Thymus (tissue), 11 donors: ENCODE data around the gene AFAP1. TPM values are rescaled to one million over a fixed set of nuclear protein-coding genes. Genes with fewer than 3 reads are reported as not detected.

Experiments
- DNase-seq, 9 donors: peaks; one replicate each; pipeline ENCODE4 v3.0.0-alpha.2; 2013; ENCODE audit warnings: low spot score in 9 of 9, low read depth in 6 of 9, missing footprints in 1 of 9
- H3K27ac ChIP-seq, 2 donors: one replicate each; pipeline ENCODE4 v1.5.1; 2013; ENCODE audit warnings: control low read depth in 1 of 2, low read depth in 1 of 2, low read length in 1 of 2, mild to moderate bottlenecking in 1 of 2, moderate library complexity in 1 of 2
- H3K27me3 ChIP-seq, 2 donors: one replicate each; pipeline ENCODE4 v1.5.1; 2013; ENCODE audit warnings: low read length in 1 of 2; ENCODE audit not compliant: control insufficient read depth in 2 of 2, insufficient read depth in 1 of 2
- H3K36me3 ChIP-seq, 2 donors: one replicate each; pipeline ENCODE4 v1.5.1; 2013; ENCODE audit warnings: low read length in 1 of 2, mild to moderate bottlenecking in 1 of 2, moderate library complexity in 1 of 2; ENCODE audit not compliant: control insufficient read depth in 2 of 2, insufficient read depth in 2 of 2
- H3K4me1 ChIP-seq, 2 donors: one replicate each; pipeline ENCODE4 v1.5.1; 2013; ENCODE audit warnings: low read length in 2 of 2; ENCODE audit not compliant: control insufficient read depth in 2 of 2, insufficient read depth in 2 of 2
- H3K4me3 ChIP-seq, 2 donors: one replicate each; pipeline ENCODE4 v1.5.1; 2013; ENCODE audit warnings: low read length in 2 of 2, control low read depth in 1 of 2, mild to moderate bottlenecking in 1 of 2
- H3K9me3 ChIP-seq, 2 donors: one replicate each; pipeline ENCODE4 v1.5.1; 2013; ENCODE audit warnings: low read length in 1 of 2, mild to moderate bottlenecking in 1 of 2; ENCODE audit not compliant: control insufficient read depth in 2 of 2, insufficient read depth in 1 of 2
- WGBS: extraction: QIAGEN DNeasy Blood & Tissue Kit; methylation state at CpG from one replicate; pipeline ENCODE4 v1.1.7; 2013; 5-methylcytosine and 5-hydroxymethylcytosine counted together
- polyA plus RNA-seq: library from polyadenylated mRNA; stranded (reverse); fragments of 200-250 nt; gene quantifications from one replicate; pipeline ENCODE4 v1.2.3, GENCODE V29; 2013
- total RNA-seq: library from RNA; stranded (reverse); fragments of 120-200 nt; gene quantifications from one replicate; pipeline ENCODE4 v1.2.4, GENCODE V29; 2013
- donor health status: healthy.

Gene AFAP1
- total and polyA plus RNA-seq, 2 donors = 3.2 to 4.5 TPM

GRCh38 chr4:7812921-7813320, 126.7 kb downstream of the AFAP1 start:
- 94% methylated on average over 5 of the region's 5 CpGs for WGBS
- H3K27ac ChIP-seq = no peak overlapping the region
- no peaks in the 10 kb centered on the region for H3K4me1 ChIP-seq

GRCh38 chr4:7812231-7812857, 127.3 kb downstream of the AFAP1 start:
- no peak overlapping the region for H3K4me3 ChIP-seq

More at GRCh38 chr4:7812921-7813320, 126.7 kb downstream of the AFAP1 start:
- Histone ChIP-seq H3K36me3 (no peaks in the 10 kb centered on the region), H3K9me3 (no peaks in the 10 kb centered on the region), H3K27me3 (no peaks in the 10 kb centered on the region), H3K4me3 (no peak overlapping the region)
- DNase-seq = no peak

GRCh38 chr4:7811536-7812191, 128.0 kb downstream of the AFAP1 start:
- Histone ChIP-seq H3K27ac (peak overlapping the region in 1 of 2 donors; percentile 32), H3K4me1 (no peaks in the 10 kb centered on the region), H3K9me3 (no peaks in the 10 kb centered on the region), H3K4me3 (no peak overlapping the region), H3K36me3 (no peaks in the 10 kb centered on the region), H3K27me3 (no peaks in the 10 kb centered on the region)
- no peak for DNase-seq
- 89% methylated on average over 25 of the region's 25 CpGs for WGBS

More at GRCh38 chr4:7812231-7812857, 127.3 kb downstream of the AFAP1 start:
- Histone ChIP-seq H3K27me3 (no peaks in the 10 kb centered on the region), H3K9me3 (no peaks in the 10 kb centered on the region), H3K36me3 (no peaks in the 10 kb centered on the region), H3K27ac (peak overlapping the region in 1 of 2 donors; percentile 32), H3K4me1 (no peaks in the 10 kb centered on the region)
- WGBS = 87% methylated on average over 18 of the region's 18 CpGs
- no peak for DNase-seq

- Histone ChIP-seq H3K27me3 (no peaks in the 10 kb centered on the region), H3K36me3 (no peaks in the 10 kb centered on the region), H3K4me1 (no peaks in the 10 kb centered on the region), H3K27ac (no peak overlapping the region), H3K4me3 (no peak overlapping the region), H3K9me3 (no peaks in the 10 kb centered on the region)
- WGBS = 93% methylated on average over 36 of the region's 36 CpGs
- no peak for DNase-seq
Measured at GRCh38 chr4:7810783-7811535, 128.7 kb downstream of the AFAP1 start.

GRCh38 chr4:7808752-7809151, 130.9 kb downstream of the AFAP1 start:
- Histone ChIP-seq H3K27ac (no peak overlapping the region), H3K4me3 (no peak overlapping the region), H3K27me3 (peaks cover 0 to 6% of the 10 kb centered on the region in 2 donors), H3K4me1 (no peaks in the 10 kb centered on the region), H3K9me3 (no peaks in the 10 kb centered on the region), H3K36me3 (no peaks in the 10 kb centered on the region)
- 83% methylated on average over 6 of the region's 6 CpGs for WGBS
- no peak for DNase-seq

GRCh38 chr4:7808181-7808580, 131.5 kb downstream of the AFAP1 start:
- no peak overlapping the region for H3K27ac ChIP-seq

GRCh38 chr4:7807351-7807921, 132.2 kb downstream of the AFAP1 start:
- Histone ChIP-seq H3K4me3 (no peak overlapping the region), H3K4me1 (no peaks in the 10 kb centered on the region), H3K9me3 (no peaks in the 10 kb centered on the region), H3K27ac (no peak overlapping the region), H3K36me3 (no peaks in the 10 kb centered on the region), H3K27me3 (peaks cover 0 to 6% of the 10 kb centered on the region in 2 donors)
- DNase-seq = no peak
- 74% methylated on average over 12 of the region's 12 CpGs for WGBS

More at GRCh38 chr4:7808181-7808580, 131.5 kb downstream of the AFAP1 start:
- WGBS = 96% methylated on average over 8 of the region's 8 CpGs
- Histone ChIP-seq H3K27me3 (peaks cover 0 to 6% of the 10 kb centered on the region in 2 donors), H3K36me3 (no peaks in the 10 kb centered on the region), H3K9me3 (no peaks in the 10 kb centered on the region), H3K4me1 (no peaks in the 10 kb centered on the region), H3K4me3 (no peak overlapping the region)
- DNase-seq = no peak

DNA sequence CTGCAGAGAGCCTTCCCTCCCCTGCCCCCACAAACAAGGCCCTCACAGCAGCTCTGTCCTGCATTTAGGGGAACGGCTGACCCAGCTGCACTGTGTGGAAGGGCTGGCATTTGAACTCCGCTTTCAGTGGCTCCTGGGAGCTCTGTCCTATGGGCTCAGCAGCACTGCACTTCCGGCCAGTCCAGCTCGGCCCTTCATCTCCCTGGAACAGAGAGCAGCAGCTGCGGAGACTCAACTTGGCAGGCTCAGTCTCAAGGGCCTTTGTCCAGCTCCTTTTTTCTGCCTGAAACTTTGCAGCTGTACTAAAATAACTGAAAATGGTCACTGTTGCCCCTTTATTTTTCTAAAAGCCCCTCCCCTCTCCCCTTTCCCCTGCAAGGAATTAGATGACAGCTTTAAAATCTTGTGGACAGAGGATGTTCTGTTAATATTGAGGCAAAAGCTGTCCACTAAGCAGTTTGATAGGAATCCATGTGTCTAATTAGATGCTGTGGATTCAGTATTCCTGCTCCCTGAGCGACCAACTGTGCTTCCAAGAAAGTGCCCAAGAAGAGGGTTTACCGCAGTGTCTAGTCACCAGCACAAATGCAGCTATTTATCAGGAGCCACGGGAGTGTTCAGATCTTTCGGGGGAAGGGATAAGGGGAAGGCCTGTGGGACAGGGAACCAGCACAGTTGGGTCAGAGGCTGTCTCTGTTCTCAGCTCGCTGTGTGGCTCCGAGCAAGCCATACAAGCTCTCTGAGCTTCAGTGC, 133.1 kb downstream of the AFAP1 start:
- H3K9me3 ChIP-seq = no peaks in the 10 kb centered on the region
- no peak overlapping the region for H3K4me3 ChIP-seq
- no peak for DNase-seq
- H3K27me3 ChIP-seq = peaks cover 0 to 6% of the 10 kb centered on the region in 2 donors
- WGBS = 87% methylated on average over 11 of the region's 11 CpGs
- no peak overlapping the region for H3K27ac ChIP-seq
- H3K4me1 ChIP-seq = no peaks in the 10 kb centered on the region
- H3K36me3 ChIP-seq = no peaks in the 10 kb centered on the region
